H1 (cell line): ENCODE measurements around the gene FADS2. TPM values are rescaled to one million over a fixed set of nuclear protein-coding genes. Genes with fewer than 3 reads are reported as not detected.

Experiments
- CTCF ChIA-PET: fragments of 300-600 bp; sonication (Branson Sonifier 250); formaldehyde crosslinking; loops from one replicate; lab custom pipeline; 2021; ENCODE audit not compliant: partially characterized antibody; lab: Charles Lee
- POLR2A ChIA-PET: fragments of 300-600 bp; sonication (Branson Sonifier 250); formaldehyde crosslinking; loops from one replicate; lab custom pipeline; 2021; ENCODE audit warnings: inconsistent platforms; ENCODE audit not compliant: partially characterized antibody; lab: Charles Lee
- DNase-seq, 2 experiments: peaks; one replicate each; pipeline versions ENCODE4 v3.0.0 to v3.0.0-alpha.2; 2010 to 2022; ENCODE audit warnings: low spot score in 2 of 2, low read depth in 1 of 2, mixed read lengths in 1 of 2
- FAIRE-seq: peaks from 2 replicates; lab custom pipeline; 2011; peaks lifted over from hg19 to GRCh38; lab: Jason Lieb, UNC
- H2AFZ ChIP-seq: 2 replicates; pipeline ENCODE4 v1.8.1; 2012; ENCODE audit warnings: low read length, inconsistent platforms
- H2AK5ac ChIP-seq: 2 replicates; pipeline ENCODE4 v1.6.1; 2013; ENCODE audit warnings: low read depth, low read length
- H2BK120ac ChIP-seq: replicated peaks from 2 replicates; pipeline ENCODE3; 2013; ENCODE audit warnings: low read depth, low read length, inconsistent platforms
- H2BK12ac ChIP-seq: 2 replicates; pipeline ENCODE4 v1.6.1; 2013; ENCODE audit warnings: low read depth, low read length
- H2BK15ac ChIP-seq: 2 replicates; pipeline ENCODE4 v1.6.1; 2013; ENCODE audit warnings: low read length
- H2BK20ac ChIP-seq: 2 replicates; pipeline ENCODE4 v1.6.1; 2013; ENCODE audit warnings: low read length
- H2BK5ac ChIP-seq: 2 replicates; pipeline ENCODE4 v1.6.1; 2013; ENCODE audit warnings: low read depth, low read length
- H3K14ac ChIP-seq: 2 replicates; pipeline ENCODE4 v1.6.1; 2013; ENCODE audit warnings: inconsistent platforms; ENCODE audit not compliant: insufficient read length
- H3K18ac ChIP-seq: 2 replicates; pipeline ENCODE4 v1.6.1; 2013; ENCODE audit warnings: low read length; ENCODE audit errors: extremely low read depth
- H3K23ac ChIP-seq: 2 replicates; pipeline ENCODE4 v1.6.1; 2013; ENCODE audit warnings: inconsistent platforms; ENCODE audit not compliant: insufficient read length
- H3K23me2 ChIP-seq: 2 replicates; pipeline ENCODE4 v1.6.1; 2013; ENCODE audit warnings: low read depth, low read length
- H3K27ac ChIP-seq: 2 replicates; pipeline ENCODE4 v1.6.1; 2011; ENCODE audit warnings: low read depth, low read length, inconsistent platforms
- H3K27me3 ChIP-seq, 4 experiments: replicated peaks in 1 of 4; 1 replicate in 1 of 4; 2 replicates in 3 of 4; pipeline versions ENCODE4 v1.6.1 to v1.8.1; 2011 to 2013; ENCODE audit warnings: low read length in 3 of 4, mild to moderate bottlenecking in 3 of 4, inconsistent platforms in 2 of 4, mixed read lengths in 2 of 4, moderate library complexity in 1 of 4; ENCODE audit not compliant: control insufficient read depth in 3 of 4, insufficient read depth in 3 of 4; ENCODE audit errors: extremely low read depth in 1 of 4
- H3K36me3 ChIP-seq, 4 experiments: 2 replicates each; pipeline versions ENCODE4 v1.6.1 to v1.8.1; 2011 to 2013; ENCODE audit warnings: mild to moderate bottlenecking in 4 of 4, low read length in 3 of 4, moderate library complexity in 2 of 4, control low read depth in 1 of 4, inconsistent platforms in 1 of 4; ENCODE audit not compliant: insufficient read depth in 4 of 4, control insufficient read depth in 2 of 4
- H3K4ac ChIP-seq: replicated peaks from 2 replicates; pipeline ENCODE3; 2013; ENCODE audit warnings: low read length, low read depth, mixed read lengths, inconsistent platforms; ENCODE audit not compliant: insufficient read length
- H3K4me1 ChIP-seq, 4 experiments: replicated peaks in 1 of 4; 1 replicate in 1 of 4; 2 replicates in 3 of 4; pipeline versions ENCODE4 v1.6.1 to v1.8.1; 2011 to 2013; ENCODE audit warnings: low read length in 3 of 4, inconsistent platforms in 2 of 4, mixed read lengths in 1 of 4; ENCODE audit not compliant: insufficient read depth in 4 of 4, control insufficient read depth in 3 of 4
- H3K4me2 ChIP-seq, 2 experiments: 2 replicates each; pipeline versions ENCODE4 v1.6.1 to v1.8.1; 2011 to 2013; ENCODE audit warnings: low read depth in 2 of 2, low read length in 2 of 2, control low read depth in 1 of 2, inconsistent platforms in 1 of 2, mild to moderate bottlenecking in 1 of 2; ENCODE audit not compliant: insufficient read depth in 1 of 2
- H3K4me3 ChIP-seq, 4 experiments: fragments of 200-600, 300-600 bp in 1 of 4; sonication (generic), shearing (Covaris generic), sonication (Bioruptor Twin) in 1 of 4; 2 replicates each; pipeline versions ENCODE4 v1.5.1 to v1.8.1; 2011 to 2016; ENCODE audit warnings: low read length in 4 of 4, low read depth in 3 of 4, control low read depth in 2 of 4, inconsistent platforms in 2 of 4, mild to moderate bottlenecking in 2 of 4, mixed read lengths in 1 of 4, moderate library complexity in 1 of 4; ENCODE audit not compliant: insufficient read depth in 2 of 4; ENCODE audit errors: extremely low read depth in 1 of 4
- H3K56ac ChIP-seq: replicated peaks from 2 replicates; pipeline ENCODE3; 2013; ENCODE audit warnings: low read depth, mild to moderate bottlenecking, mixed read lengths, low read length, inconsistent platforms; ENCODE audit not compliant: insufficient read length
- H3K79me1 ChIP-seq: 2 replicates; pipeline ENCODE4 v1.6.1; 2013; ENCODE audit warnings: low read depth, low read length, control low read depth
- H3K79me2 ChIP-seq, 2 experiments: 2 replicates each; pipeline versions ENCODE4 v1.6.1 to v1.8.1; 2012 to 2013; ENCODE audit warnings: low read length in 2 of 2, mild to moderate bottlenecking in 2 of 2, inconsistent platforms in 1 of 2; ENCODE audit not compliant: insufficient read depth in 2 of 2, control insufficient read depth in 1 of 2
- H3K9ac ChIP-seq, 4 experiments: replicated peaks in 1 of 4; 1 replicate in 1 of 4; 2 replicates in 3 of 4; pipeline versions ENCODE4 v1.6.1 to v1.8.1; 2011 to 2013; ENCODE audit warnings: low read depth in 3 of 4, low read length in 3 of 4, control low read depth in 2 of 4, mild to moderate bottlenecking in 2 of 4, moderate library complexity in 2 of 4, inconsistent platforms in 1 of 4; ENCODE audit errors: extremely low read depth in 1 of 4
- H3K9me3 ChIP-seq, 2 experiments: 2 replicates each; pipeline versions ENCODE4 v1.6.1 to v1.8.1; 2012 to 2013; ENCODE audit warnings: mild to moderate bottlenecking in 2 of 2, moderate library complexity in 2 of 2, control low read depth in 1 of 2, inconsistent platforms in 1 of 2, low read depth in 1 of 2, low read length in 1 of 2, mixed read lengths in 1 of 2; ENCODE audit not compliant: insufficient read depth in 2 of 2
- H4K20me1 ChIP-seq, 2 experiments: replicated peaks in 1 of 2; 2 replicates each; pipeline versions ENCODE3 to v1.8.1; 2011 to 2013; ENCODE audit warnings: inconsistent platforms in 2 of 2, low read length in 2 of 2, mild to moderate bottlenecking in 1 of 2; ENCODE audit not compliant: insufficient read depth in 2 of 2, control insufficient read depth in 1 of 2
- H4K5ac ChIP-seq: 2 replicates; pipeline ENCODE4 v1.6.1; 2013; ENCODE audit warnings: low read length, low read depth, mixed read lengths, inconsistent platforms; ENCODE audit not compliant: insufficient read length
- H4K8ac ChIP-seq: 2 replicates; pipeline ENCODE4 v1.8.0; 2013; ENCODE audit warnings: mild to moderate bottlenecking, moderate library complexity, low read length, inconsistent platforms; ENCODE audit not compliant: insufficient read depth; ENCODE audit errors: extremely low read depth
- H4K91ac ChIP-seq: replicated peaks from 2 replicates; pipeline ENCODE3; 2013; ENCODE audit warnings: low read length, mixed read lengths, inconsistent platforms; ENCODE audit not compliant: insufficient read length
- CBX8 ChIP-seq: fragments of 300-800, 300-1000 bp; sonication (generic); IDR thresholded peaks from 2 replicates; pipeline ENCODE4 v1.7.1; 2016; ENCODE audit warnings: low read depth, low read length, borderline replicate concordance
- CTBP2 ChIP-seq: IDR thresholded peaks from 2 replicates; pipeline ENCODE4 v1.7.0; 2011; ENCODE audit warnings: borderline replicate concordance, mild to moderate bottlenecking, moderate library complexity, mixed read lengths, low read length; ENCODE audit not compliant: insufficient read depth, insufficient read length
- GABPA ChIP-seq: IDR thresholded peaks from 2 replicates; pipeline ENCODE4 v1.6.1; 2011; ENCODE audit warnings: mild to moderate bottlenecking, low read length, moderate library complexity, borderline replicate concordance; ENCODE audit not compliant: insufficient read depth
- GTF2F1 ChIP-seq: IDR thresholded peaks from 2 replicates; pipeline ENCODE4 v1.6.1; 2012; ENCODE audit warnings: low read depth, low read length, improper control_type of control experiment, borderline replicate concordance
- POLR2A ChIP-seq, 2 experiments: IDR thresholded peaks; 1 replicate in 1 of 2; 2 replicates in 1 of 2; pipeline ENCODE4 v1.6.1; 2011; ENCODE audit warnings: low read depth in 2 of 2, low read length in 2 of 2, mild to moderate bottlenecking in 2 of 2; ENCODE audit errors: control extremely low read depth in 1 of 2
- POLR2AphosphoS5 ChIP-seq: IDR thresholded peaks from 2 replicates; pipeline ENCODE4 v1.6.1; 2011; ENCODE audit warnings: low read depth, low read length
- SP2 ChIP-seq: IDR thresholded peaks from 2 replicates; pipeline ENCODE4 v1.6.1; 2012; ENCODE audit warnings: mild to moderate bottlenecking, low read length, inconsistent platforms
- TEAD4 ChIP-seq: IDR thresholded peaks from 2 replicates; pipeline ENCODE4 v1.6.1; 2012; ENCODE audit warnings: low read depth, low read length, inconsistent platforms, mixed read lengths
- WGBS, 2 experiments: shearing (Covaris generic) in 1 of 2; methylation state at CpG; one replicate each; pipeline versions ENCODE4 v1.1.6 to v1.1.7; 2013 to 2015; ENCODE audit warnings: low lambda C conversion rate in 2 of 2, mixed read lengths in 2 of 2, inconsistent platforms in 1 of 2, low coverage in 1 of 2, missing lambda C conversion rate in 1 of 2; ENCODE audit not compliant: insufficient replicate concordance in 2 of 2, insufficient coverage in 1 of 2, insufficient read length in 1 of 2; ENCODE audit errors: extremely low coverage in 1 of 2, missing lambda C conversion rate in 1 of 2; 5-methylcytosine and 5-hydroxymethylcytosine counted together
- polyA plus RNA-seq, 7 experiments: library from polyadenylated mRNA; depleted of rRNA in 3 of 7; stranded (reverse) in 5 of 7; unstranded in 2 of 7; fragments of >200 nt in 5 of 7; fragments of 200-250 nt in 2 of 7; gene quantifications; 1 replicate in 5 of 7; 2 replicates in 1 of 7; 4 replicates in 1 of 7; pipeline versions ENCODE4 v1.2.1 to v1.2.3, GENCODE V29; 2011 to 2013; ENCODE audit warnings: missing spikeins in 2 of 7, mixed read lengths in 2 of 7
- total RNA-seq: library from RNA; stranded (reverse); fragmentation: NEBNext Ultra II Directional; extraction: Animal tissue kit (Norgen Biotek cat#: 25700); gene quantifications from 2 replicates; pipeline ENCODE4 v1.2.1, GENCODE V29; 2021
- TF ChIP-seq, protein P1 (sequence below): IDR thresholded peaks from 2 replicates; pipeline ENCODE4 v1.6.1; 2011; ENCODE audit warnings: low read length, improper control_type of control experiment

Gene FADS2
- total and polyA plus RNA-seq, 2 of the 8 experiments (the other 6 are each of a cell fraction or from before 2014, with no cell fraction given): 499 to 701 TPM

DNA sequence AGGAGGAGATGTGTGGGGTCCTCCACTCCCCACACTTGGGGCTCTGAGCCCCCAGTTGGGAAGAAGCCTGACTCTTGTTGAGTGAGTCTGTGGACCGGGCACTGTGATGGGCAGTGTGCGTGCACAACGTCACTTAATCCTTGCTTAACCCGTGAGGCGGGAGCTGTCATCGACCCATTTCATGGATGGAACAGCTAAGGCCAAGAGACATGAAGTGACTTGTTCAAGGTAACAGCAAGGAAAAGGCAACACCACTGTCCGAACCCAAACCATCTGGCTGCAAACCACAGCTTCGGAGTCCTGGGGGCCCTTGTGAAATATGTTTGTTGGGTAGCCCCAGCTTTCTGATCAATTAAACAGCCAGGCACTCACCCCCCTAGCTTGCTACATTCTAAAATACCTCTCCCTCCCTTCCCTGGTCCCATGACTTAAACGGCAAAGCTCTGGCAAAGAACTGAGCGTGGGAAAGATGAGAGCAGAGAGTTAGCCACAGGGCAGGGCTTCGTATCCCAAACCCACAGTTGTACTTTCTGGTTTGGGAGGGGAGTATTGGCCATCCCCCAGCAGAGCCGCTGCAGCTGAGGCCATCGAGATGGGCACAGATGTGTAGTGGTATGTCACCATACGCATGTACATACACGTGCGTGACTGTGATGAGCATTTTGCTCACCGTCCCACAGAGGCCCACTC lies 26.3 kb downstream of the FADS2 start:
- 92% methylated on average over 17 of the region's 17 CpGs; no CpG with 5 or more reads in 1 of the 2 experiments for WGBS, 2 experiments
- Histone ChIP-seq H4K91ac (no peak overlapping the region), H4K20me1 (peaks cover 11 to 38% of the 10 kb centered on the region in 2 experiments), H4K8ac (no peak overlapping the region), H3K36me3 (peaks cover 31 to 73% (median 62%) of the 10 kb centered on the region in 4 experiments), H3K4me1 (no peaks in the 10 kb centered on the region), H2BK15ac (no peak overlapping the region), H2AFZ (no peak overlapping the region)
- TF ChIP-seq CBX8 (no peak), CTBP2 (no peak), TEAD4 (no peak), GTF2F1 (no peak), GABPA (no peak), POLR2A (IDR thresholded peaks at IDR 0.05; ENCODE audit: control extremely low read depth in 1 of 2, low read depth in 2 of 2, low read length in 2 of 2) (no peak), POLR2AphosphoS5 (peak; percentile 43; the same call in 1 of the 2 replicates), SP2 (no peak)
- TF ChIP-seq, protein P1, sequence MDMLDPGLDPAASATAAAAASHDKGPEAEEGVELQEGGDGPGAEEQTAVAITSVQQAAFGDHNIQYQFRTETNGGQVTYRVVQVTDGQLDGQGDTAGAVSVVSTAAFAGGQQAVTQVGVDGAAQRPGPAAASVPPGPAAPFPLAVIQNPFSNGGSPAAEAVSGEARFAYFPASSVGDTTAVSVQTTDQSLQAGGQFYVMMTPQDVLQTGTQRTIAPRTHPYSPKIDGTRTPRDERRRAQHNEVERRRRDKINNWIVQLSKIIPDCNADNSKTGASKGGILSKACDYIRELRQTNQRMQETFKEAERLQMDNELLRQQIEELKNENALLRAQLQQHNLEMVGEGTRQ: no peak
- TF ChIP-seq, all 59 proteins: peak for 1
- Histone ChIP-seq H3K23me2 (no peaks in the 10 kb centered on the region), H2BK5ac (no peak overlapping the region), H3K9ac (no peak overlapping the region), H2BK20ac (no peak overlapping the region), H2BK120ac (no peak overlapping the region), H3K23ac (no peak overlapping the region), H4K5ac (no peak overlapping the region), H3K79me2 (no peaks in the 10 kb centered on the region), H3K27ac (no peak overlapping the region), H2BK12ac (no peak overlapping the region), H3K4me2 (no peak overlapping the region), H3K4ac (no peak overlapping the region), H3K9me3 (no peaks in the 10 kb centered on the region), H3K18ac (no peak overlapping the region), H3K27me3 (no peaks in the 10 kb centered on the region), H2AK5ac (no peak overlapping the region), H3K79me1 (peaks cover 11% of the 10 kb centered on the region), H3K4me3 (no peak overlapping the region), H3K14ac (no peak overlapping the region), H3K56ac (no peak overlapping the region)
- ChIA-PET POLR2A (interaction anchor here (1.0 to 2.8 kb wide), 9 partner anchors 9 to 54 kb away, joined by 3 to 7 read pairs (median 4); no protein-coding TSS in a partner anchor), CTCF (interaction anchor here (0.9 to 2.2 kb wide), 6 partner anchors 12 to 57 kb away, joined by 3 to 8 read pairs (median 4); no protein-coding TSS in a partner anchor)
- FAIRE-seq (no peak), DNase-seq (no peak)
